ENCODE data around the gene ALAD.
"Not testable (repeated sequence)": the region's sequence is repeated elsewhere in the genome, so short reads cannot be mapped to it uniquely, and the experiment has no call there.

The ALAD gene

GRCh38 chr9:113401027-113401792 is at the start of gene ALAD:
Gene ALAD (minus strand): TSS chr9:113401284. CDS start chr9:113393559, 7,725 bp downstream.
- peak within 1 kb of the TSS; percentile 61 for H3K27ac ChIP-seq
- TF ChIP-seq ZFX (IDR thresholded peaks at IDR 0.05; ENCODE audit: borderline replicate concordance): no peak
- peak; percentile 99 for TF ChIP-seq CTCF (IDR thresholded peaks at IDR 0.05)

GRCh38 chr9:113449376-113449775 is 48.3 kb upstream of the ALAD start:
- TF ChIP-seq ZFX (IDR thresholded peaks at IDR 0.05; ENCODE audit: borderline replicate concordance) (no peak), CTCF (IDR thresholded peaks at IDR 0.05) (no peak)
- H3K27ac ChIP-seq: no peak overlapping the region

GRCh38 chr9:113446323-113446740 is 45.2 kb upstream of the ALAD start:
- TF ChIP-seq CTCF (IDR thresholded peaks at IDR 0.05) (peak; percentile 72), ZFX (IDR thresholded peaks at IDR 0.05; ENCODE audit: borderline replicate concordance) (no peak)
- no peak overlapping the region for H3K27ac ChIP-seq

- TF ChIP-seq CTCF (IDR thresholded peaks at IDR 0.05): no peak
- no peak for TF ChIP-seq ZFX (IDR thresholded peaks at IDR 0.05; ENCODE audit: borderline replicate concordance)
- H3K27ac ChIP-seq: no peak overlapping the region
These were observed 43.7 kb upstream of the ALAD start for GRCh38 chr9:113444736-113445135.

- not testable (repeated sequence) for H3K27ac ChIP-seq
These were observed 36.6 kb upstream of the ALAD start for GRCh38 chr9:113437716-113438115.

GRCh38 chr9:113436728-113437515 is 35.8 kb upstream of the ALAD start:
- H3K27ac ChIP-seq: no peak overlapping the region
- TF ChIP-seq CTCF (IDR thresholded peaks at IDR 0.05) (no peak), ZFX (IDR thresholded peaks at IDR 0.05; ENCODE audit: borderline replicate concordance) (no peak)

GRCh38 chr9:113431191-113431590 is 30.1 kb upstream of the ALAD start:
- no peak overlapping the region for H3K27ac ChIP-seq
- TF ChIP-seq CTCF (IDR thresholded peaks at IDR 0.05) (no peak), ZFX (IDR thresholded peaks at IDR 0.05; ENCODE audit: borderline replicate concordance) (no peak)
